ENCODE measurements around the gene OR8G1. TPM values are rescaled to one million over a fixed set of nuclear protein-coding genes. Genes with fewer than 3 reads are reported as not detected.
A peak's percentile ranks its signal among the peaks of the same experiment; 100 is the strongest.

The OR8G1 gene
- total and polyA plus RNA-seq, 9 of the 15 experiments (the other 6 are each of a cell fraction or from before 2014, with no cell fraction given): 0.03 to 1.4 (median 0.51) TPM; not detected in 1

GRCh38 chr11:124207102-124207792, 33.6 kb upstream of the OR8G1 start (continued):
- TF ChIP-seq ZBTB49 (CRISPR knock-in tag; IDR thresholded peaks at IDR 0.05; ENCODE audit: borderline replicate concordance) (no peak), TCF3 (CRISPR knock-in tag; IDR thresholded peaks at IDR 0.05) (peak; percentile 96), HNRNPUL1 (IDR thresholded peaks at IDR 0.05; ENCODE audit: low read length) (no peak), MLX (CRISPR knock-in tag; conservative IDR thresholded peaks at IDR 0.05) (no peak), BMI1 (IDR thresholded peaks at IDR 0.05; ENCODE audit: low read length) (no peak), CUX1 (CRISPR knock-in tag; IDR thresholded peaks at IDR 0.05) (peak; percentile 86), EGR1 (conservative IDR thresholded peaks at IDR 0.05) (no peak), HOMEZ (CRISPR knock-in tag; IDR thresholded peaks at IDR 0.05) (peak; percentile 81; the same call in 1 of the 2 replicates), SMARCA5 (IDR thresholded peaks at IDR 0.05) (no peak), ETV1 (tag; conservative IDR thresholded peaks at IDR 0.05; ENCODE audit: low read depth) (peak; percentile 81), NFIC (IDR thresholded peaks at IDR 0.05) (peak; percentile 82), MAFF (IDR thresholded peaks at IDR 0.05; ENCODE audit: low read length) (peak; percentile 95), ZFP30 (CRISPR knock-in tag; IDR thresholded peaks at IDR 0.05; ENCODE audit: borderline replicate concordance) (no peak), MITF (IDR thresholded peaks at IDR 0.05) (peak; percentile 87), TAL1 (IDR thresholded peaks at IDR 0.05) (peak; percentile 94), ZNF41 (CRISPR knock-in tag; conservative IDR thresholded peaks at IDR 0.05) (peak; percentile 84)

Measured in K562 (cell line).